Endothelial cell of umbilical vein (primary cell): Measurements from ENCODE around the gene ABCF1. TPM values are rescaled to one million over a fixed set of nuclear protein-coding genes. Genes with fewer than 3 reads are reported as not detected.
A peak's percentile ranks its signal among the peaks of the same experiment; 100 is the strongest.

Experiments used
- BruUV-seq: library from RNA; stranded (reverse); fragments of 400-500 nt; replicated peaks from 2 replicates; lab custom pipeline; 2021; lab: Mats Ljungman, UMichigan
- CTCF ChIA-PET: fragments of 300-600, 350-600 bp; sonication (Branson Sonifier 250); formaldehyde crosslinking; loops from one replicate; lab custom pipeline; 2021; ENCODE audit warnings: antibody characterized with exemption, inconsistent platforms; lab: Charles Lee
- POLR2A ChIA-PET: fragments of 300-600, 350-600 bp; sonication (Branson Sonifier 250); formaldehyde crosslinking; loops from one replicate; lab custom pipeline; 2021; ENCODE audit warnings: antibody characterized with exemption, inconsistent platforms; lab: Charles Lee
- DNase-seq: peaks from one replicate; pipeline ENCODE4 v3.0.0-alpha.2; 2011; ENCODE audit warnings: low read depth, low spot score
- FAIRE-seq: peaks from 2 replicates; lab custom pipeline; 2011; peaks lifted over from hg19 to GRCh38; lab: Jason Lieb, UNC
- H2AFZ ChIP-seq: 2 replicates; pipeline ENCODE4 v1.6.0; 2012; ENCODE audit warnings: low read depth, low read length, control low read depth, inconsistent platforms
- H3K27ac ChIP-seq: 2 replicates; pipeline ENCODE4 v1.5.1; 2011; ENCODE audit warnings: low read depth, mild to moderate bottlenecking, control low read depth, low read length, moderate library complexity; ENCODE audit not compliant: insufficient read depth
- H3K27me3 ChIP-seq, 2 experiments: 2 replicates each; pipeline versions ENCODE4 v1.6.0 to v1.6.1; 2011; ENCODE audit warnings: low read length in 2 of 2, mixed read lengths in 1 of 2; ENCODE audit not compliant: control insufficient read depth in 2 of 2, insufficient read depth in 2 of 2
- H3K36me3 ChIP-seq, 2 experiments: 2 replicates in 1 of 2; 3 replicates in 1 of 2; pipeline ENCODE4 v1.5.1; 2011; ENCODE audit warnings: low read length in 2 of 2, mild to moderate bottlenecking in 1 of 2, moderate library complexity in 1 of 2; ENCODE audit not compliant: control insufficient read depth in 2 of 2, insufficient read depth in 2 of 2; ENCODE audit errors: extremely low read depth in 1 of 2
- H3K4me1 ChIP-seq: 3 replicates; pipeline ENCODE4 v1.5.1; 2011; ENCODE audit warnings: mild to moderate bottlenecking, low read length; ENCODE audit not compliant: control insufficient read depth, insufficient read depth; ENCODE audit errors: extremely low read depth
- H3K4me2 ChIP-seq: 2 replicates; pipeline ENCODE4 v1.6.1; 2011; ENCODE audit warnings: low read length, control low read depth, mixed read lengths; ENCODE audit not compliant: insufficient read depth
- H3K4me3 ChIP-seq, 3 experiments: fragments of 200-600 bp in 1 of 3; sonication (generic), shearing (Covaris generic) in 1 of 3; replicated peaks in 1 of 3; 2 replicates each; pipeline ENCODE4 v1.5.1; 2011 to 2016; ENCODE audit warnings: control low read depth in 3 of 3, low read length in 3 of 3, mild to moderate bottlenecking in 2 of 3, inconsistent platforms in 1 of 3, low read depth in 1 of 3, moderate library complexity in 1 of 3; ENCODE audit not compliant: insufficient read depth in 1 of 3
- H3K79me2 ChIP-seq: 2 replicates; pipeline ENCODE4 v1.6.0; 2012; ENCODE audit warnings: low read length, inconsistent platforms; ENCODE audit not compliant: control insufficient read depth, insufficient read depth
- H3K9ac ChIP-seq: replicated peaks from 2 replicates; pipeline ENCODE3; 2011; ENCODE audit warnings: low read length, control low read depth; ENCODE audit not compliant: insufficient read depth; ENCODE audit errors: extremely low read depth
- H3K9me1 ChIP-seq: replicated peaks from 3 replicates; pipeline ENCODE4 v1.6.0; 2011; ENCODE audit warnings: mild to moderate bottlenecking, low read length; ENCODE audit not compliant: control insufficient read depth, insufficient read depth; ENCODE audit errors: extremely low read depth
- H3K9me3 ChIP-seq: replicated peaks from 2 replicates; pipeline ENCODE4 v1.5.1; 2012; ENCODE audit warnings: low read length, inconsistent platforms; ENCODE audit not compliant: control insufficient read depth, insufficient read depth
- H4K20me1 ChIP-seq: replicated peaks from 2 replicates; pipeline ENCODE3; 2011; ENCODE audit warnings: mild to moderate bottlenecking, low read length; ENCODE audit not compliant: control insufficient read depth, insufficient read depth; ENCODE audit errors: extremely low read depth
- CTCF ChIP-seq, 2 donors: IDR thresholded peaks; 1 replicate in 1 of 2; 2 replicates in 1 of 2; pipeline ENCODE4 v1.5.1; 2011; ENCODE audit warnings: low read length in 2 of 2, mild to moderate bottlenecking in 2 of 2, moderate library complexity in 2 of 2, control low read depth in 1 of 2, inconsistent platforms in 1 of 2, low read depth in 1 of 2; ENCODE audit not compliant: insufficient read depth in 1 of 2; ENCODE audit errors: extremely low read depth in 1 of 2
- EZH2 ChIP-seq: IDR thresholded peaks from 2 replicates; pipeline ENCODE4 v1.6.1; 2012; ENCODE audit warnings: borderline replicate concordance, low read depth, mild to moderate bottlenecking, moderate library complexity, low read length, inconsistent platforms; ENCODE audit not compliant: severe bottlenecking
- FOS ChIP-seq: IDR thresholded peaks from 2 replicates; pipeline ENCODE4 v1.6.1; 2011; ENCODE audit warnings: mild to moderate bottlenecking, low read length, moderate library complexity, borderline replicate concordance; ENCODE audit not compliant: insufficient read depth
- GATA2 ChIP-seq: IDR thresholded peaks from 2 replicates; pipeline ENCODE4 v1.7.0; 2011; ENCODE audit warnings: low read depth, mild to moderate bottlenecking, moderate library complexity, mixed read lengths, low read length; ENCODE audit not compliant: insufficient read length, insufficient read depth
- JUN ChIP-seq: IDR thresholded peaks from 2 replicates; pipeline ENCODE4 v1.6.1; 2011; ENCODE audit warnings: borderline replicate concordance, low read depth; ENCODE audit not compliant: insufficient read length, insufficient read depth
- MAX ChIP-seq: IDR thresholded peaks from 2 replicates; pipeline ENCODE4 v1.6.1; 2011; ENCODE audit not compliant: insufficient read depth, insufficient read length
- MYC ChIP-seq: IDR thresholded peaks from one replicate; pipeline ENCODE4 v1.6.1; 2011; ENCODE audit warnings: mild to moderate bottlenecking, low read depth, low read length
- POLR2A ChIP-seq: IDR thresholded peaks from 2 replicates; pipeline ENCODE4 v1.6.1; 2012; ENCODE audit warnings: low read depth, mild to moderate bottlenecking, control low read depth, low read length
- POLR2AphosphoS5 ChIP-seq: IDR thresholded peaks from 2 replicates; pipeline ENCODE4 v1.6.1; 2012; ENCODE audit warnings: low read depth, mild to moderate bottlenecking, control low read depth, low read length, moderate library complexity; ENCODE audit not compliant: insufficient read depth
- dilution Hi-C: fragments of 300-500 bp; cut with MboI; formaldehyde crosslinking; loops from one replicate; pipeline ENCODE4 v1.15.0; 2019; ENCODE audit warnings: low sequenced_read_pairs; ENCODE audit not compliant: extremely low pct_ligation_motif_present
- intact Hi-C: fragments of 100-400 bp; cut with micrococcal nuclease; formaldehyde crosslinking; loops from one replicate; pipeline ENCODE4 v1.10.0; 2022
- polyA plus RNA-seq, 4 experiments: library from polyadenylated mRNA; depleted of rRNA in 3 of 4; stranded (reverse) in 3 of 4; unstranded in 1 of 4; fragments of >200 nt; gene quantifications; 2 replicates each; pipeline versions ENCODE4 v1.2.1 to v1.2.3, GENCODE V29; 2011 to 2012; ENCODE audit warnings: missing spikeins in 1 of 4
- total RNA-seq: library from RNA; stranded (reverse); gene quantifications from 2 replicates; pipeline ENCODE4 v1.2.3, GENCODE V29; 2021

ABCF1 gene
- total and polyA plus RNA-seq, 2 donors (not counting 3 experiments of a cell fraction or from before 2014, with no cell fraction given) = 34.0 to 60.3 TPM

GRCh38 chr6:30614843-30615218 lies 43.6 kb downstream of the ABCF1 start:
- H3K9me1 ChIP-seq = no peaks in the 10 kb centered on the region
- ChIA-PET CTCF (interaction anchor here (0.6 to 4.5 kb wide), 7 partner anchors 14 to 290 kb away, joined by 3 to 44 read pairs (median 5); no protein-coding TSS in a partner anchor), POLR2A (interaction anchor here (0.6 to 4.1 kb wide), 17 partner anchors 9 to 1128 kb away, joined by 3 to 63 read pairs (median 5); partner anchors contain the start of genes ABCF1, ATAT1, DHX16 and MDC1)
- H3K36me3 ChIP-seq = peaks cover 2 to 7% of the 10 kb centered on the region in 2 experiments
- intact Hi-C loops (loop anchor here (1.0 to 5.0 kb wide), 3 partner anchors 58 to 133 kb away; partner anchors contain the start of gene DHX16), dilution Hi-C loops (no loop called here)
- no peaks in the 10 kb centered on the region for H3K27me3 ChIP-seq
- peak overlapping the region; percentile 99 for H3K9ac ChIP-seq
- H3K4me1 ChIP-seq = peaks cover 21% of the 10 kb centered on the region
- H3K79me2 ChIP-seq = peaks cover 40% of the 10 kb centered on the region
- H3K4me3 ChIP-seq = peak overlapping the region in 2 of 3 experiments; percentile 65 to 84
- no peaks in the 10 kb centered on the region for H4K20me1 ChIP-seq
- DNase-seq (peak; percentile 98), FAIRE-seq (peak; percentile 84)
- TF ChIP-seq MYC (no peak), CTCF (IDR thresholded peaks at IDR 0.05; ENCODE audit: extremely low read depth in 1 of 2, insufficient read depth in 1 of 2, low read depth in 1 of 2, low read length in 2 of 2) (no peak), POLR2AphosphoS5 (peak; percentile 13), EZH2 (no peak), JUN (peak; percentile 53), FOS (no peak), GATA2 (no peak), MAX (no peak), POLR2A (no peak)
- no TSS peak for BruUV-seq
- H3K9me3 ChIP-seq = no peaks in the 10 kb centered on the region
- H3K4me2 ChIP-seq = peak overlapping the region; percentile 99
- no peak overlapping the region for H2AFZ ChIP-seq
- peak overlapping the region; percentile 86 for H3K27ac ChIP-seq
